Ishikawa (cell line): Measurements from ENCODE around the gene CEACAM16.

Source experiments
- CEBPB ChIP-seq: IDR thresholded peaks from 2 replicates; pipeline ENCODE4 v1.6.1; 2012
- CREB1 ChIP-seq: IDR thresholded peaks from 2 replicates; pipeline ENCODE4 v1.6.1; 2012; ENCODE audit warnings: low read depth
- EGR1 ChIP-seq: IDR thresholded peaks from 2 replicates; pipeline ENCODE4 v1.6.1; 2012
- EP300 ChIP-seq: IDR thresholded peaks from 2 replicates; pipeline ENCODE4 v1.6.1; 2012; ENCODE audit warnings: borderline replicate concordance
- FOXM1 ChIP-seq: IDR thresholded peaks from 2 replicates; pipeline ENCODE4 v1.6.1; 2012; ENCODE audit warnings: low read depth, borderline replicate concordance
- MAX ChIP-seq: IDR thresholded peaks from 2 replicates; pipeline ENCODE4 v1.6.1; 2012
- NFIC ChIP-seq: IDR thresholded peaks from 2 replicates; pipeline ENCODE4 v1.6.1; 2012
- RAD21 ChIP-seq: IDR thresholded peaks from 2 replicates; pipeline ENCODE4 v1.6.1; 2012; ENCODE audit warnings: low read depth
- REST ChIP-seq: IDR thresholded peaks from 2 replicates; pipeline ENCODE4 v1.6.1; 2012; ENCODE audit warnings: low read depth, mild to moderate bottlenecking
- TAF1 ChIP-seq: IDR thresholded peaks from 2 replicates; pipeline ENCODE4 v1.6.1; 2012; ENCODE audit warnings: low read depth, mild to moderate bottlenecking
- TCF12 ChIP-seq: IDR thresholded peaks from 2 replicates; pipeline ENCODE4 v1.6.1; 2012; ENCODE audit warnings: low read depth
- TEAD4 ChIP-seq: IDR thresholded peaks from 2 replicates; pipeline ENCODE4 v1.6.1; 2012
- USF1 ChIP-seq: IDR thresholded peaks from 2 replicates; pipeline ENCODE4 v1.6.1; 2012
- YY1 ChIP-seq: IDR thresholded peaks from 2 replicates; pipeline ENCODE4 v1.6.1; 2012; ENCODE audit warnings: low read depth
- ZBTB7A ChIP-seq: IDR thresholded peaks from 2 replicates; pipeline ENCODE4 v1.6.1; 2012; ENCODE audit warnings: low read depth

Gene CEACAM16

GRCh38 chr19:44731622-44732021 is 32.7 kb downstream of the CEACAM16 start:
- TF ChIP-seq USF1 (no peak), FOXM1 (no peak), RAD21 (no peak), MAX (no peak), EGR1 (no peak), EP300 (no peak), YY1 (no peak), REST (no peak), TEAD4 (no peak), CEBPB (no peak), CREB1 (no peak), TCF12 (no peak), TAF1 (no peak), NFIC (no peak), ZBTB7A (no peak)

GRCh38 chr19:44732235-44733014 is 33.5 kb downstream of the CEACAM16 start:
- TF ChIP-seq YY1 (no peak), CREB1 (no peak)

GRCh38 chr19:44734357-44734756 is 35.4 kb downstream of the CEACAM16 start:
- TF ChIP-seq TAF1 (no peak), CEBPB (no peak), YY1 (no peak), ZBTB7A (no peak), RAD21 (no peak), EP300 (no peak), USF1 (no peak), MAX (no peak), CREB1 (no peak), FOXM1 (no peak)

DNA sequence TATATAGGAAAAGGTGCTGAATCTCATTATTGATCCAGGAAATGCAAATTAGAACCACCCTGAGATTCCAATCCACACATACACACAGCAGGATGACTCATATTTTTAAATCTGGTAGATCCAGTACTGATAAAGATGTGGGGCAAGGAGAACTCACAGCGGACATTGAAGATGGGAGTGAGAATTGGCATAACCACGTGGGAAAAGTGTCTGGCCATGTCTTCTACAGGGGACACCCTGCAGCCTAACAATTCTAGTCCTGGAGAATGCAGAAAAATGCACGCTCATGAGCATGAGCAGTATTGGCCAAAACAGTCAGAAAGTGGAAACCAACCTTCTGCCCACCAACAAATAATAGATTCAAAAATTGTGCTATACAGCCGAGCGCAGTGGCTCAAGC is 36.1 kb downstream of the CEACAM16 start:
- no peak for TF ChIP-seq MAX

GRCh38 chr19:44737238-44738071 is 38.5 kb downstream of the CEACAM16 start:
- TF ChIP-seq USF1 (no peak), EGR1 (no peak), ZBTB7A (no peak), MAX (no peak), RAD21 (no peak)

- TF ChIP-seq USF1 (no peak), EP300 (no peak), MAX (no peak), EGR1 (no peak), REST (no peak), TAF1 (no peak), NFIC (no peak), FOXM1 (no peak), ZBTB7A (no peak), CEBPB (no peak), CREB1 (no peak), TEAD4 (no peak), RAD21 (no peak)
Measured at GRCh38 chr19:44738136-44738535, 39.2 kb downstream of the CEACAM16 start.
